GM19035 (cell line): ENCODE results near the gene HOXA5.

Experiments used
- ATAC-seq: cut with Tn5 transposase; IDR thresholded peaks from one replicate; pipeline ENCODE4 v1.9.1; 2021; ENCODE audit not compliant: unreplicated experiment

HOXA5 gene

DNA sequence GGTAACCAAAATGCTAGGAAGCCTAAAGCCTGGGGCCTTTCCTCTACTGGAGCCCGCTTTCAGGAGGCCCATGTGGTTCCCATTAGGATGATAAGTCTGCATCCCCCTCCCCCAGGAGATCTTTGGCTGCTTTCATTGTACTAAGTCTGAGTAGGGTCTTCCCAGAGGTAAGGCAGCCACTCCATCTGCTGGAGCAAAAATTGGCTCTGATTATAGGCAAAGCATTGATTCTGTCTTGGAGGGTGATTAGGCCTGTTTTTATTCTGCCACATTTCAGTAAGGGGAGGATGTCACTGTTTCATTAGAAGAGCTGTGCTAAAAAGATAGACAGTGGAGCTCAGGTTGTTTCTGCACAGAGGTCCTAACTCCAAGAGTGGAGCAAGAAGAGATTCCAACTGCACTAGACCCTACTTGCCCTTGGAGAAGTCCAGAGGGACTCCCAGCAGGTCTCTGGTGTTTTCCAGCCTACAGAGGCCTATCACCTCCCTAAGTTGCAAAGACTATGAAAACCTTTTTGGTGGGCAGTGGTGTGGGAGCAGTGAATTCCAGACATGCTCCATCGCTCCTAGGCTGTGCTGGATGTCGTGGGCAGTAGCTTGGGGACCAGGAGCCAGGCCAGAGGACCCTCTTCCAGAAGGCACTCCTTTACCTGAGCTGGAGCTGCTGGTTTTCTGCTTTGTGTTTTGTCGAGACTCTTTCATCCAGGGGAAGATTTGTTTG, 33.9 kb downstream of the HOXA5 start:
- ATAC-seq: no peak

GRCh38 chr7:27108390-27109127, 34.9 kb downstream of the HOXA5 start:
- ATAC-seq: no peak

DNA sequence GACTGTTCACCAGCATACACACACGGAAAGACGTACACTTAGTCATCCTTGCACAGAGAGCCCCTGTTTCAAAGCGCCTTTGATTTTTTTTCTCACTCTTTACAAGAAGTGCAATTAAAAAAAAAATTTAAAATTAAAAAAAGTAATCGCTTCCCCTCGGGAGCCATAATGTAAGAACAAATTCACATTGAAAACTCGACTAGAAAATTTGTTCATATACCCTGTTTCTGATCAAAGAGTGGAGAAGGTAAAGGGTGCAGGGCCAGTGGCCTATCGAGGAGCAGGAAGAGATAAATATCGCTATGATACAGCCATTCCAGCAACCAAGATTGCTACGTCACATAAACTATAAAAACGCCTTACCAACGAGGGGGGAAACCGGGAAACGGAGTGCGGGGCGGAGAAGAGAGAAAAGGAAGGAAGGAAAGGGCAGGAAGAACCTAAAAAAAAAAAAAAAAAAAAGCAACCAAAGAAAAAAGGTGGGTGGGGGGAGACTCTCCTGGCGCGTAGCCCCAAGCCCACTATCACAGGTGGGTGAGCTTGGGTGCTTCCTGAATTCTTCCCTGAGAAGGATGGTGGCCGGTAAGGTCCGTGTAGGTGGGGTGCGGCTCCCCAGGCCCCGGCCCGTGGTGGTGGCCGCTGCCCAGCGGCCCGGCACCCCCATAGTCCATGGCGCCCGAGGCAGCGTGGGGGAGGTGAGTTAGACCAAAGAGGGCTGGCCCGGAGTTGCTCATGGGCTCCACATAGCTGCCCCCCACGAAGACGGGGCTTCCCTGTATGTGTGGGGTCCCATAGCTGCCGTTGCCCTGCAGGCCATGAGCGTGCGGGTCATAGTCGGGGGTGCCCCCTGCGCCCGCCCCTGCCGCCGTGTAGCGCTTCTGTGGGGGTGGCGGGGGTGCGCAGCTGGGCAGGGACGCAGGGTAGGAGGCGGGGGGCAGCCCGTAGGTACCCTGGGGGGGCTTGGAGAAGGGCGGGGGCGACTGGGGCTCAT, 35.8 kb downstream of the HOXA5 start:
- ATAC-seq: no peak

DNA sequence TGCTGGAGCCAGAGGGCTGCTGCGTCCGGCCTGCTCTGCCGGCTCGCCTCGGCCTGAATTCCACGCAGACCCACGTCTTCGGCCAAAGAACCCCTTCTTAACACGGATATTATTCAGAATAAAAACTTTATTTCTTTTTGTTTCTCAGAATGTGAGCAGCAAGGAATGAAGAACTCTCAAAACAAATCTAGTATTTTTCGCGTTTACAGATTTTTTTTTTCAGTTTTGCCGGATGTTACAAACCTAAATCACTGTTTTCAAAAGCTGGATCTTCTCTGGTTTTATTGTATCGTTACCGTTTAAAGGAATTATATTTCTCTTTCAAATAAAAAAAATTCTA, 36.6 kb downstream of the HOXA5 start:
- ATAC-seq: no peak

GRCh38 chr7:27106181-27106900, 37.1 kb downstream of the HOXA5 start:
- ATAC-seq: no peak

GRCh38 chr7:27105301-27106031, 38.0 kb downstream of the HOXA5 start:
- no peak for ATAC-seq

GRCh38 chr7:27104341-27105058, 39.0 kb downstream of the HOXA5 start:
- no peak for ATAC-seq

DNA sequence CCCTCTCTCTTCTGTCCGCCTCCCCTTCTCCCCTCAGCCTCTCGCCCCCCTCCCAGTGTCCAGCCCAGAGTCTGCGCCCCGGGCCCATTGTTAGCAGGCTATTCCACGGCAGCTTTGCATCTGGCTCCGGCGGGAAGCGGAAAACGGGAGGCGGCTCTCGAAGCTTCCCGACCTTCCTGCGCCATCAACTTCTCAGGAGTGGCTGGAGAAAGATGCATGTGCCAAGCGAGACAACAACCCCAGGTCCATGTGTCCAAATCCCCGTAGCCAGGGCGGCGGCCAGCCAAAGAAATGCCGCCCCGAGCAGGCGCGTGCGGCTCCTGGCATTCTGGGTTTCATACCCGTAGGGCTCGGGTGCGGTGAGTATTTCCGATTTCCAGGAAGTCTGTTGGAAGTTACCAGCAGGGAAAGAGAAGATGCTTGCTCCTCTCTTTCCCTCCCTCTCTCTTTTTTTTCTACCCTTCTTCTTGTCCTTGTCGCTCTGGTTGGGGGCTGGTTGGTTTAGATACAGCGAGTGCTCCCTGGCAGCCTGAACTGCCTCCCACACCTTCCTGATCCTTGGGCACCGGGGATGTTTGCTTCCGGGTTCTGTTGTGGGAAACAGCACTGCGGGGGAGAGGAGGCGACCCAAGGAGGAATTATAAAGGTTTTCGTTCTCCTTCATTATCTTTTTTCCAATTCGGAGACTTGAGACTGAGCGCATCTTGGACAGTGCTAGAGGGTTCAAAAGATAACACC, 39.8 kb downstream of the HOXA5 start:
- ATAC-seq: no peak

GRCh38 chr7:27102581-27103442, 40.7 kb downstream of the HOXA5 start, which contains the start of gene HOXA2:
HOXA2 (minus strand) TSS chr7:27102683; CDS start chr7:27102500, 183 bp downstream.
- no peak for ATAC-seq

DNA sequence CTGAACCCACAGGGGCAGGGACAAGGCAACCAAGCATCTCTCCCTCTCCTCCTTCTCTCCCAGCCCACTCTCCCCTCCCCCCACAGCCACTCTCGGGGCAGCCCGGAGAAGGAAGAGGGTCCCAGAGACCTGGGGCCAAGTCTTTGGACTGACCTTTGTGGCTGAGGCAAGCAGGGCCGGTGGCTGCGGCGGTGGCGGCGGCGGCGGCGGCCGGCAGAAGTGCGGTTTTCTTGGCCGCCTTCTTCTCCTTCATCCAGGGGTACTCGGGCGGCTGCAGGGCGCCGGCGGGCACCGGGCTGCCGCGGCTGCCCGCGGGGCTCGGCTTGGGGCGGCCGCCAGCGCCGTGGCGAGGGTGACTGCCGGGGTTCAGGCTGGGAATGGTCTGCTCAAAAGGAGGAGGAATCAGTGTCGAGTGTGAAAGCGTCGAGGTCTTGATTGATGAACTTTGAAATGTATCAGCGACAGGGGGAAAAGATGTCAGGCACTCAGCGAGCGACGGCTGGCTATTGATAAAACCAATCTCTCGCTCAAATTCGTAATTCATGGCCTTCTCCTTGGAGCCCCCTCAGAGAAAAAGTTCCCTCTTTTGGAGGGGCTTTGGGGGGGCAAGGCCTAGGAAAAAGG, 41.4 kb downstream of the HOXA5 start:
- no peak for ATAC-seq

- ATAC-seq: no peak
Measured at GRCh38 chr7:27101171-27101956, 42.1 kb downstream of the HOXA5 start.

- ATAC-seq: no peak
Measured at GRCh38 chr7:27100694-27101170, 42.7 kb downstream of the HOXA5 start.

DNA sequence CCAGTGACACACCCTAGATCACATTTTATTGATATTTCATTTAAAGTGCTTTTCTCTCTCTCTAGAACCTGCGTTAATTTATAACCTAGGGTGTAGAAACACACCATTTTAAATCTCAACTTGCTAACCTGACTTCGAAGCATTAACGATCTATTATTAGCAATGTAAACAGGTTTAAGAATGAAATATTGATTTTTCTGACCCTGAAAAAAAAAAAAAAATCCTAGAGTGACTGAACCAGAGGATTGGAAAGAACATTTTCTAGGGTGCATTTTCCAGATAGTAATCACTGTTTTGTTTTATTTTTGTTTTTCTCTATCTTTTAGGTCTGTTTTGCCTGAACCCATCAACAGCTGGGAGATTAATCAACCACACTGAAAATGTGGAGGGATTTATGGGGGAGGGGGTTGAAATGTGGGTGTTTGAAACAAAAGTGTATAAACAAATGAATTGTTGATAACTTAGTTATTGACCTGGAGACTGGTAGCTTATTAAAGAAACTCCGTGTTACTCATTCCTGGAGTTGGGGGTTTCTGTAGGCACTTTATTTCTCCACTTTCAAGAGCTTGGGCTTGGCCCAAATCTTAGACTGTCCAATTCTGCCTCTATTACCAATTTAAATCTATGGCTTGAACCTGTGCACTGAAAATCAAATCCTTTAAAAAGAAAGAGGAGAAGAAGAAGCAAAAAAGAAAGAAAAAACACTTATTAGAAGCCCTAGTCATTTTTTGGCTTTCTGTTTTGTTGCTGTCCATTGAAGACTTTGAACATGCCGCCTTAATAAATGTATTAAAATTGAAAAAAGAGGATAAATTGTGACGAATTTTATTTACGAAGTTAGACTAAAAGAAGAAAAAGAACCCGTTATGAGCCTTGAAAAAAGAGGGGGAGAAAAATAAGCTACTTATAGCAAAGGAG, 43.8 kb downstream of the HOXA5 start:
- ATAC-seq: no peak

DNA sequence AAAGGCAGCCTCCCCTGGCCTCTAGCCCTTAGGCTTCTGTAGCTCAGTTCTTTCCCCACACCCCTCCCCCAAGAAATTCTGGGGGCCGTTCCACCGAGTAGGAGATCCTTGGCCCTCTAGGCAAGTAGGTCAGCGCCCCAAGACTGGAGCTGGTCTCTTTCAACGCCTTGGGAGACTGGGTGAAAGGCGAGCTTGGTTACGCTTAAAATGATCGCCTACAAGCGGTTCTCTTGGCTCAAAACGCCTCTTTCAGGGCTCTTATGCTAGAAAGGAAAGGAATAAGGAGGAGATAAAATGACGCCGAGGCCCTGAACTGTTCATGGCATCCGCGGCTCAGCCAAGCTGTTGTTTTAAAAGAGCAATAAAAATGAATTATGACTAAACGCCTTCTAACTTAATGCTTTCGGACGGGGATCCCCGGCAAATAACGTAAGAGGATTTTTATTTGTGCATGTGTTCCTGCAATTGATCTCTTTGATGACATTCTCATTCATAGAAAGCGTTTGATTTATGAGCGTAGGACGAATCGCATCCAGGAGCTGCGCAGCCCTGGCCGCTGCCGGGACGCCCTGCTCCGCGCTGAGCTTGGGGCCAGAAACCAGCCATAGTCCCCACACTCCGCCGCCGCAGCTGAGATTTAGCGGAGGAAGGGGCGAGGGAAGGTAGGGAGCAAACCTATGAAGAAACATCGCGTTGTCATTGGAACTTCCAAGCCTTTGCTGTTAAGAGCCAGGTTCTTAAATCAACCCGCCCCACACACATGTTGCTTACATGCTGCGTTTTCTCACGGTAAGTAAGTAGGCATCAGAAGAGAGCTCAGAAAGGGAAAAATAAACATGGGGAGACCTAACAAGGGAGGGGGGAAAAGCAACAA, 44.7 kb downstream of the HOXA5 start:
- no peak for ATAC-seq
